ENCODE measurements around the gene ZNF587B. TPM values are rescaled to one million over a fixed set of nuclear protein-coding genes. Genes with fewer than 3 reads are reported as not detected.
"Not testable (repeated sequence)": the region's sequence is repeated elsewhere in the genome, so short reads cannot be mapped to it uniquely, and the experiment has no call there.

ZNF587B gene
- total RNA-seq, 1 experiment from 2014 or later: 14.1 TPM

GRCh38 chr19:57854117-57854516 lies 24.0 kb downstream of the ZNF587B start:
- H3K9ac ChIP-seq (ENCODE audit: low read length); H3K27me3 ChIP-seq (ENCODE audit: insufficient read depth, low read length); BruUV-seq (replicated peaks); H3K27ac ChIP-seq (ENCODE audit: low read depth, low read length); POLR2A ChIA-PET; intact Hi-C loops (cut with micrococcal nuclease); H4K20me1 ChIP-seq (ENCODE audit: insufficient read depth); H3K4me3 ChIP-seq (replicated peaks in 1 of 2; ENCODE audit: low read depth in 1 of 2, low read length in 2 of 2); H3K4me1 ChIP-seq (ENCODE audit: control insufficient read depth in 1 of 2, insufficient read depth in 2 of 2, low read length in 2 of 2); CTCF ChIA-PET; DNase-seq (ENCODE audit: low read depth, low spot score); H2AFZ ChIP-seq (ENCODE audit: low read depth, low read length, poor library complexity, severe bottlenecking); H3K9me3 ChIP-seq (ENCODE audit: control insufficient read depth in 1 of 2, insufficient read depth in 1 of 2, low read depth in 1 of 2, low read length in 2 of 2); RAD21 ChIA-PET (ENCODE audit: low non-redundant PET in 1 of 2, low total read pairs in 2 of 2, uncharacterized antibody in 2 of 2, unreplicated experiment in 2 of 2); H3K4me2 ChIP-seq (ENCODE audit: low read length); ATAC-seq; H3K9me2 ChIP-seq (ENCODE audit: insufficient read depth): not testable (repeated sequence)
- Histone ChIP-seq H3K79me2 (ENCODE audit: insufficient read depth, low read length) (peaks cover 56% of the 10 kb centered on the region), H3K36me3 (ENCODE audit: control insufficient read depth in 1 of 2, insufficient read depth in 2 of 2, low read length in 2 of 2) (peaks cover 4 to 14% of the 10 kb centered on the region in 2 experiments)

- H3K27me3 ChIP-seq (ENCODE audit: insufficient read depth, low read length); H3K9me2 ChIP-seq (ENCODE audit: insufficient read depth); BruUV-seq (replicated peaks); H3K4me3 ChIP-seq (replicated peaks in 1 of 2; ENCODE audit: low read depth in 1 of 2, low read length in 2 of 2); H3K4me2 ChIP-seq (ENCODE audit: low read length); H4K20me1 ChIP-seq (ENCODE audit: insufficient read depth); RAD21 ChIA-PET (ENCODE audit: low non-redundant PET in 1 of 2, low total read pairs in 2 of 2, uncharacterized antibody in 2 of 2, unreplicated experiment in 2 of 2); H3K9ac ChIP-seq (ENCODE audit: low read length); H3K27ac ChIP-seq (ENCODE audit: low read depth, low read length); DNase-seq (ENCODE audit: low read depth, low spot score); intact Hi-C loops (cut with micrococcal nuclease); H3K4me1 ChIP-seq (ENCODE audit: control insufficient read depth in 1 of 2, insufficient read depth in 2 of 2, low read length in 2 of 2); ATAC-seq; H3K9me3 ChIP-seq (ENCODE audit: control insufficient read depth in 1 of 2, insufficient read depth in 1 of 2, low read depth in 1 of 2, low read length in 2 of 2); CTCF ChIA-PET; H2AFZ ChIP-seq (ENCODE audit: low read depth, low read length, poor library complexity, severe bottlenecking): not testable (repeated sequence)
- Histone ChIP-seq H3K36me3 (ENCODE audit: control insufficient read depth in 1 of 2, insufficient read depth in 2 of 2, low read length in 2 of 2) (peaks cover 47 to 72% of the 10 kb centered on the region in 2 experiments), H3K79me2 (ENCODE audit: insufficient read depth, low read length) (peaks cover 14% of the 10 kb centered on the region)
- POLR2A ChIA-PET: interaction anchor here (0.6 kb wide), 1 partner anchor 498 kb away, joined by 7 read pairs; no protein-coding TSS in a partner anchor
These were observed 32.3 kb downstream of the ZNF587B start for GRCh38 chr19:57862351-57862750.

DNA sequence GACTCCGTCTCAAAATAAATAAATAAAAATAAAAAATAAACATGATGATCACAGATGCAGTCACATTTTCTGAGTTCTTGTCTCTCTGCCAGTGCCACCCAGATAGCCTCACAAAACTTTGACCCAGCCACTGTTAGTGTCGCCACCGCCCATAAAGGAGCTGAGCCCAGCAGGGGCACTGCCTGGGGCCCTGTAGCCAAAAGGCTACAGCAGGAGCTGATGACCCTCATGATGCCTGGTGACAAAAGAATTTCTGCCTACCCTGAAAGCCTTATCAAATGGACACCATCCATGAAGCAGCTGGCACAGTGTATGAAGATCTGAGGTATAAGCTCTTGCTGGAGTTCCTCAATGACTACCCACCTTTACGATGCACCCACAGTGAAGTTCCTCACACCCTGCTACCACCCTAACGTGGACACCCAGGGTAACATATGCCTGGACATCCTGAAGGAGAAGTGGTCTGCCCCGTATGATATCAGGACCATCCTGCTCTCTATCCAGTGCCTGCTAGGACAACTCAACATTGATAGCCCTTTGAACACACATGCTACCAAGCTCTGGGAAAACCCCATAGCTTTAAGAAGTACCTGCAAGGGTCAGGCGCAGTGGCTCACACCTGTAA lies 37.9 kb downstream of the ZNF587B start:
- ATAC-seq: no peak
- TF ChIP-seq, protein P1, sequence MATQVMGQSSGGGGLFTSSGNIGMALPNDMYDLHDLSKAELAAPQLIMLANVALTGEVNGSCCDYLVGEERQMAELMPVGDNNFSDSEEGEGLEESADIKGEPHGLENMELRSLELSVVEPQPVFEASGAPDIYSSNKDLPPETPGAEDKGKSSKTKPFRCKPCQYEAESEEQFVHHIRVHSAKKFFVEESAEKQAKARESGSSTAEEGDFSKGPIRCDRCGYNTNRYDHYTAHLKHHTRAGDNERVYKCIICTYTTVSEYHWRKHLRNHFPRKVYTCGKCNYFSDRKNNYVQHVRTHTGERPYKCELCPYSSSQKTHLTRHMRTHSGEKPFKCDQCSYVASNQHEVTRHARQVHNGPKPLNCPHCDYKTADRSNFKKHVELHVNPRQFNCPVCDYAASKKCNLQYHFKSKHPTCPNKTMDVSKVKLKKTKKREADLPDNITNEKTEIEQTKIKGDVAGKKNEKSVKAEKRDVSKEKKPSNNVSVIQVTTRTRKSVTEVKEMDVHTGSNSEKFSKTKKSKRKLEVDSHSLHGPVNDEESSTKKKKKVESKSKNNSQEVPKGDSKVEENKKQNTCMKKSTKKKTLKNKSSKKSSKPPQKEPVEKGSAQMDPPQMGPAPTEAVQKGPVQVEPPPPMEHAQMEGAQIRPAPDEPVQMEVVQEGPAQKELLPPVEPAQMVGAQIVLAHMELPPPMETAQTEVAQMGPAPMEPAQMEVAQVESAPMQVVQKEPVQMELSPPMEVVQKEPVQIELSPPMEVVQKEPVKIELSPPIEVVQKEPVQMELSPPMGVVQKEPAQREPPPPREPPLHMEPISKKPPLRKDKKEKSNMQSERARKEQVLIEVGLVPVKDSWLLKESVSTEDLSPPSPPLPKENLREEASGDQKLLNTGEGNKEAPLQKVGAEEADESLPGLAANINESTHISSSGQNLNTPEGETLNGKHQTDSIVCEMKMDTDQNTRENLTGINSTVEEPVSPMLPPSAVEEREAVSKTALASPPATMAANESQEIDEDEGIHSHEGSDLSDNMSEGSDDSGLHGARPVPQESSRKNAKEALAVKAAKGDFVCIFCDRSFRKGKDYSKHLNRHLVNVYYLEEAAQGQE (IDR thresholded peaks at IDR 0.05; ENCODE audit: low read depth): no peak
- TF ChIP-seq JUND (IDR thresholded peaks at IDR 0.05) (no peak), CTCF (IDR thresholded peaks at IDR 0.05 in 2 of 3, conservative IDR thresholded peaks at IDR 0.05 in 1 of 3; ENCODE audit: borderline replicate concordance in 1 of 3, insufficient read depth in 1 of 3, low read depth in 2 of 3, low read length in 2 of 3) (no peak), POLR2A (IDR thresholded peaks at IDR 0.05; ENCODE audit: borderline replicate concordance, extremely low read depth, insufficient read depth, insufficient read length) (no peak), CBX3 (IDR thresholded peaks at IDR 0.05; ENCODE audit: low read depth) (no peak), FOSL1 (IDR thresholded peaks at IDR 0.05; ENCODE audit: low read depth) (no peak), SRF (IDR thresholded peaks at IDR 0.05; ENCODE audit: low read depth) (no peak), EZH2phosphoT487 (IDR thresholded peaks at IDR 0.05; ENCODE audit: borderline replicate concordance) (no peak)

More for the DNA sequence above, 37.9 kb downstream of the ZNF587B start:
- H3K9ac ChIP-seq (ENCODE audit: low read length): no peak overlapping the region
- no peaks in the 10 kb centered on the region for H3K79me2 ChIP-seq (ENCODE audit: insufficient read depth, low read length)
- no peaks in the 10 kb centered on the region for H4K20me1 ChIP-seq (ENCODE audit: insufficient read depth)
- peaks cover 20 to 42% of the 10 kb centered on the region in 2 experiments for H3K36me3 ChIP-seq (ENCODE audit: control insufficient read depth in 1 of 2, insufficient read depth in 2 of 2, low read length in 2 of 2)
- no peaks in the 10 kb centered on the region for H3K9me2 ChIP-seq (ENCODE audit: insufficient read depth)
- peaks cover 5 to 23% of the 10 kb centered on the region in 2 experiments; a peak in 2 of 4 replicates for H3K9me3 ChIP-seq (ENCODE audit: control insufficient read depth in 1 of 2, insufficient read depth in 1 of 2, low read depth in 1 of 2, low read length in 2 of 2)
- H3K27ac ChIP-seq (ENCODE audit: low read depth, low read length): no peak overlapping the region
- ChIA-PET CTCF (no interaction called here), POLR2A (no interaction called here), RAD21 (ENCODE audit: low non-redundant PET in 1 of 2, low total read pairs in 2 of 2, uncharacterized antibody in 2 of 2, unreplicated experiment in 2 of 2) (no interaction called here)
- H2AFZ ChIP-seq (ENCODE audit: low read depth, low read length, poor library complexity, severe bottlenecking): no peak overlapping the region
- no peak overlapping the region for H3K4me2 ChIP-seq (ENCODE audit: low read length)
- intact Hi-C loops (cut with micrococcal nuclease): no loop called here
- H3K27me3 ChIP-seq (ENCODE audit: insufficient read depth, low read length): no peaks in the 10 kb centered on the region
- BruUV-seq (replicated peaks): no TSS peak
- H3K4me3 ChIP-seq (replicated peaks in 1 of 2; ENCODE audit: low read depth in 1 of 2, low read length in 2 of 2): no peak overlapping the region
- DNase-seq (ENCODE audit: low read depth, low spot score): no peak
- no peaks in the 10 kb centered on the region for H3K4me1 ChIP-seq (ENCODE audit: control insufficient read depth in 1 of 2, insufficient read depth in 2 of 2, low read length in 2 of 2)
